Measurements from ENCODE around the gene GARNL3.

DNA sequence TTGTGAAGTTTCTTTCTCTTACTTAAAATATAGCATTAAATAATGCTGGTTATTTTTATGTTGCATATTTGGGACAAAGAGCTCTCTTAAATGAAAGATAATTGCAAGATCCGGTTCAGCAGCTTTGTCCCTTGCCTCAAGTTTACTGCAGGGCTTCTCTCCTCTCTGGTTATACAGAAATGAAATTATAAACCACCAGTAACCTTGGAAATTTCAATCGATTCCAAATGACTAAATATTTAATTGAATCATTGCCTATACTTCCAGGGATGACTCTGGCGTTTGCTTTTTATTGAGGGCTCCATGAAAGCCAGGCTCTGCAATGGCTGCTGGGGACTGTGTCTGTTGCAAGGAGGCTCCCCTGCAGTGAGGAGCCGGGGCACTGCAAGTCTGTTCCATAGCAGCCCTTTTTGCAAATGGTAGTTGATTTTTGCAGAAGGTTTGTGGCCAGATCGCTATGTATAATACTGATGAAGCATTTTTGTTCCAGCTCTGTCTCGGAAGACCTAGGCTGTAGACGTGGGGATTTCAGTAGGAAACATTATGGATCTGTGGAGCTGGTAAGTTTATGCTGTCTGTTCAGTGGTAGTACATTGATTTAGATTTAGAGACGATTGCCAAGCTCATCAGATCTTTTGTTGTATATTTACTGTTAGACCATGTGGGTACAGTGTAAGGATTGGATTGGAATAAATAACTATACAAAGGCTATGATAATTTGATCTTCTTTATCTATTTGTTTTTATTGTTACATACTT, at the start of gene GARNL3:
- TF ChIP-seq, protein P1, sequence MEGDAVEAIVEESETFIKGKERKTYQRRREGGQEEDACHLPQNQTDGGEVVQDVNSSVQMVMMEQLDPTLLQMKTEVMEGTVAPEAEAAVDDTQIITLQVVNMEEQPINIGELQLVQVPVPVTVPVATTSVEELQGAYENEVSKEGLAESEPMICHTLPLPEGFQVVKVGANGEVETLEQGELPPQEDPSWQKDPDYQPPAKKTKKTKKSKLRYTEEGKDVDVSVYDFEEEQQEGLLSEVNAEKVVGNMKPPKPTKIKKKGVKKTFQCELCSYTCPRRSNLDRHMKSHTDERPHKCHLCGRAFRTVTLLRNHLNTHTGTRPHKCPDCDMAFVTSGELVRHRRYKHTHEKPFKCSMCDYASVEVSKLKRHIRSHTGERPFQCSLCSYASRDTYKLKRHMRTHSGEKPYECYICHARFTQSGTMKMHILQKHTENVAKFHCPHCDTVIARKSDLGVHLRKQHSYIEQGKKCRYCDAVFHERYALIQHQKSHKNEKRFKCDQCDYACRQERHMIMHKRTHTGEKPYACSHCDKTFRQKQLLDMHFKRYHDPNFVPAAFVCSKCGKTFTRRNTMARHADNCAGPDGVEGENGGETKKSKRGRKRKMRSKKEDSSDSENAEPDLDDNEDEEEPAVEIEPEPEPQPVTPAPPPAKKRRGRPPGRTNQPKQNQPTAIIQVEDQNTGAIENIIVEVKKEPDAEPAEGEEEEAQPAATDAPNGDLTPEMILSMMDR (IDR thresholded peaks at IDR 0.05), result no peak
- no peak for TF ChIP-seq POLR2A (IDR thresholded peaks at IDR 0.05)
- TF ChIP-seq EP300 (IDR thresholded peaks at IDR 0.05), result no peak
